B cell (primary cell): ENCODE data around the gene CGNL1.

Experiments used
- CTCF ChIP-seq: fragments of 200-600 bp; IDR thresholded peaks from one replicate; pipeline ENCODE4 v1.8.0; 2022; ENCODE audit warnings: antibody characterized with exemption, mild to moderate bottlenecking
- EZH2 ChIP-seq: IDR thresholded peaks from 2 replicates; pipeline ENCODE4 v1.6.1; 2012; ENCODE audit warnings: borderline replicate concordance, low read depth, mild to moderate bottlenecking, moderate library complexity, low read length; ENCODE audit not compliant: insufficient read depth, poor library complexity, severe bottlenecking

GRCh38 chr15:57382969-57383368 lies 6.7 kb downstream of the CGNL1 start:
- TF ChIP-seq EZH2 (no peak), CTCF (no peak)
